Fibroblast of lung (primary cell): ENCODE results near the gene C1orf232.

Experiments
- CTCF ChIP-seq, 2 donors: IDR thresholded peaks in 1 of 2; conservative IDR thresholded peaks in 1 of 2; 1 replicate in 1 of 2; 2 replicates in 1 of 2; pipeline ENCODE4 v1.5.1; 2011 to 2012; ENCODE audit warnings: low read length in 2 of 2, control low read depth in 1 of 2, inconsistent platforms in 1 of 2, low read depth in 1 of 2, mild to moderate bottlenecking in 1 of 2
- EZH2 ChIP-seq: IDR thresholded peaks from 2 replicates; pipeline ENCODE4 v1.5.1; 2012; ENCODE audit warnings: low read length, control low read depth, mild to moderate bottlenecking; ENCODE audit errors: missing control alignments

- TF ChIP-seq CTCF (conservative IDR thresholded peaks at IDR 0.05 in 1 of 2, IDR thresholded peaks at IDR 0.05 in 1 of 2; ENCODE audit: low read depth in 1 of 2, low read length in 2 of 2), result peak; percentile 24
- peak; percentile 20 for TF ChIP-seq EZH2
Observed at GRCh38 chr1:26164036-26164860, 4.5 kb downstream of the C1orf232 start.
